Cortex of kidney (tissue), 1 donor: ENCODE results near the gene MARCHF10.

Source experiments
- DNase-seq: peaks from one replicate; lab custom pipeline; 2025; lab: John Stamatoyannopoulos, UW

The MARCHF10 gene

DNA sequence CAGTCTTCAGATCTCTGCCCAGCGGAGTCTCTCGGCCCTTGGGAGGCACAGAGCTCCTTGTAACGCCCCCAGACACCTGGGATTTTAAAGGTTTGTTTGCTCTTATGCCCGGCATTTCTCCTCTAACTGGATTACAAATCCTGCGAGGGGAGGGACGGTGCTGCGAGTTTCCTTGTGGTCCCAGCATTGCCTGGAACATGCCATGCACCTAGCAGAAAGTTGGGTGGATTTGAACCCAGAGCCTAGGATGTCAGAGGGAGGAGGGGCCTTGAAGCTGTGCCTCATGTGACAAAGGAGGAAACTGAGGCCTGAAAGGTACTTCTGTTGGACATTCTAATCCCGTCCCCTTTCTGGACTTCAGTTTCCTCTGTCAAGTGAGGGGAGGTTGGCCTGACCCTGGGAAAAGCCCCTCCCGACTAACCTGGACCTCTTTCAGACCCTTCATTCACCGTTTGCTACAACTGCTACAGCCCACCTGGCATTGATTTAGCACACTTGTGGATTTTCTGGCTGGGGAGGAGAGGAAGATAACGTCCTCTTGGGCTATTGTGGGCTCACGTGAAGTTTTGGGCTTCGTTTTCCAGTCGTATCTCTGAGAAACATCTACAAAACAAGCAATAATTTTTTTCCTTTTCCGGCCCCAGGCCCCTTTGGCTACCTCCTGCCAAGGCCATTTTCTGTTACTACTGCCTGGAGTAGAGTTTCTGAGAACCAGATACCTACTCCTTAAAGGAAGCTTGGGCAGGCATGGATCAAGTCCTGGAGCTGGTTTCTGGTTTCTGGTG, 149.8 kb downstream of the MARCHF10 start:
- DNase-seq: no peak

DNA sequence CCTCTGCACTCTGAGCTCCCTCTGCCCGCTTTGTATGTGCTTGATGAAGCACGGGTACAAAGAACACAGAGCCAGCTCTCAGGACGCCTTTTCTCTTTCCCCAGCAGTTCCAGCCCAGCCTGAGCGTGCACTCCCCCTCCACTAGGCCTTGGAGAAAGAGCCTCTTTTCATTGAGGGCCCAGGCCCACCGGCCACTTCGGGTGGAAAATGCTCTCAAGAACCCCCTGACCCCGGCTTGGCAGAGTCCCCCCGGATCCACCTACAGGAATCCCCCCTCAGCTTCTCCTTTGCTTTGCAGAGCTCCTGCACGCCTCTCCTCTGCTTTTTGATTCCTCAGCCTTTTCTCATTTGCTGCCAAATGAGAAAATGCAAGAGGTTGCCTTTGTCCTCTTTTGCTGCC, 150.4 kb downstream of the MARCHF10 start:
- no peak for DNase-seq

DNA sequence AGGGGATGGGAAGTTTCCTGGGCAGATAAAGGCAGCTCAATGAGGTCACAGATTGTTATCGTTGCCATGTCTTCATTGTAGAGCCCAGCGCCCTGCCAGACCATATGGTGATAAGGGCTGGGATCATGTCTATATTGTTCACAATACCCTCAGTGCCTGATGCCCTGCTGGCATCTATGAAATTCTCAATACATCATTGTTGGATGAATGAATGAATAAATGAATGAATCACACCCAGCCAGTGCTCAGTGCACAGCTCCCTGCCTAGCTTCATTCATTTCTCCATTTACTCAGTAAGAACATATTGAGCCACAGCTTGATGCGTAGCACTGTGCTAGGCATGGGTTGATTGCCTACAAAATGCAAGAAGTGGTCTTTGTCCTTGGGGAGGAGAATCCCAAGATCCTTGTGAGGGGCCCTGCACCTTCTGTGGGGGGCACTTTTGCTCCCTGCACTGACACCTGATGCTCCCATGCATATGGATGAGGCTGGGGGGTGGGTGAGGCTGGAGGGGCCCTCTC, 150.9 kb downstream of the MARCHF10 start:
- no peak for DNase-seq

DNA sequence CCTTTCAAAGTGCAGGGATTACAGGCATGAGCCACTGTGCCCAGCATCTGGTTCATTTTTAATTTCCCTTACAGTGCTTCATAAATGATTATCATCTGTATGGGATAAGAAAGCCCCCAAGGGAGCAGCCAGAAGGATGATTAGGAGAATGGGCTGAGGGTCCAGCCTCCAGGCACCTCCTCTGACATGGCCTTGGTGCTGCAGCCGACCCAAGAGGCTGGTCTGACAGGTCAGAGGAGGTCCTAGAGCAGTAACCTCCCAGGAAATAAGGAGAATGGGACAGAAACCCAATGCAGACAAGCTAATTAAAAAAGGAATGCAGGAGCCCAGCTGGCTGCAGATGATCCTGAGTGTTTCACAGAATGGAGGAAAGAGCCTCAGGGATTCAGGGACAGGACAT, 151.7 kb downstream of the MARCHF10 start:
- no peak for DNase-seq

DNA sequence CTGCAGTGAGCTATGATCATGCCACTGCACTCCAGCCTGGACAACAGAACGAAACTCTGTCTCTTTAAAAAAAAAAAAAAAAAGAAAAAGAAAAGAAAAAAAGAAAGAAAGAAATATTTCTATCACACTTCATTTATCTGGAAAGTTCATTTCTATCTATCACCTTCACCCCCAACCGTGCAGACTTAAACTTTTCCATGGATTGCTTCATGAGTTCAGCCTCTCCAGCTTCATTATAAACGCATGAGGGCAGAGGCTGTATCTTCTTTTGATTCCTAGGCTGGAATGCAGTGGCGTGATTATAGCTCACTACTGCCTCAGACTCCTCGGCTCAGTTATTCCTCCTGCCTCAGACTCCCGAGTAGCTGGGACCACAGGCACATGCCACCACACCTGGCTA, 152.5 kb downstream of the MARCHF10 start:
- no peak for DNase-seq

DNA sequence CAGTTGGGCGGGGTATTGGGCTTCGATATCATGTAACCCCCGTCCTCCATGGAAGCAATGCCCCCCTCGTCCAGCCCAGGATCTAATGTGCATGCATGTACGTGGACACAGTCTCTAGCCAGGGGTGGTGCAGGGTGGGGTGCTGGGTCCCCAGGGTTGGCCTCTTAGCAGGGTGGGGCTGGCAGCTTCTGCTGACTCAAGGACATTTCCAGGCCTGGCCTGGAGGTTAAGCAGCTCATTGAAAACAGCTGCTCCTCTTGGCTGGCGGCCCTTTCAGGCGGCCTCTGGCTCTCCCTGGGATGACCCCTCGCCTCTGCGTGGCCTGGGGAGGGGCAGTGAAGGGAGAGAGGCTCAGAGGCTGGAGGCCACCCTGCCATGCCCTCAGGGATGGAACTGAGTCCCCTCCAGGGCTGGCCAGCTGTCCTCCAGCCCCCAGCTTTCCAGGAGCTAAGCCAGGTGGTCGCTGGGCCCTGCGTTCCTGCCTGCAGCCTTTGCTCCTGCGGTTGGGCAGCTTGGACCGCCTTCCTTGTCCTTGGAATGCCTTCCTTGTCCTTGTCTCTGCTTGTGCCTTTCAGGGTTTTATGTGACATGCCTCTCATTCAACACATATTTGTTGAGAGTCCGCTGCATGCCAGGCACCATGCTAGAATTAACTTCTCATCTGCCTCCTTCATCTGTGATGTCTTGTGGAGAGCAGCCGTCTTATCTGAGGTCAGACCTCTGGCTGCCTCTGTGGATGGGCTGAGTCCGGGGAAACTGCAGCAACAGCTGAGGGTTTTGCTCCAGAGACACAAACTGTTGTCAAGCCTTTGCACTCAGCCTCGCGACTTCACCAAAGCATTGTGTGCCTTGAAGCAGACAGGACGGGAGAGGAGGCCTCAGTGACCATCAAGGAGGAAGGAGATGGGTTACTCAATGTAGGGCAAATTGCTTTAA, 154.0 kb downstream of the MARCHF10 start:
- DNase-seq: no peak

DNA sequence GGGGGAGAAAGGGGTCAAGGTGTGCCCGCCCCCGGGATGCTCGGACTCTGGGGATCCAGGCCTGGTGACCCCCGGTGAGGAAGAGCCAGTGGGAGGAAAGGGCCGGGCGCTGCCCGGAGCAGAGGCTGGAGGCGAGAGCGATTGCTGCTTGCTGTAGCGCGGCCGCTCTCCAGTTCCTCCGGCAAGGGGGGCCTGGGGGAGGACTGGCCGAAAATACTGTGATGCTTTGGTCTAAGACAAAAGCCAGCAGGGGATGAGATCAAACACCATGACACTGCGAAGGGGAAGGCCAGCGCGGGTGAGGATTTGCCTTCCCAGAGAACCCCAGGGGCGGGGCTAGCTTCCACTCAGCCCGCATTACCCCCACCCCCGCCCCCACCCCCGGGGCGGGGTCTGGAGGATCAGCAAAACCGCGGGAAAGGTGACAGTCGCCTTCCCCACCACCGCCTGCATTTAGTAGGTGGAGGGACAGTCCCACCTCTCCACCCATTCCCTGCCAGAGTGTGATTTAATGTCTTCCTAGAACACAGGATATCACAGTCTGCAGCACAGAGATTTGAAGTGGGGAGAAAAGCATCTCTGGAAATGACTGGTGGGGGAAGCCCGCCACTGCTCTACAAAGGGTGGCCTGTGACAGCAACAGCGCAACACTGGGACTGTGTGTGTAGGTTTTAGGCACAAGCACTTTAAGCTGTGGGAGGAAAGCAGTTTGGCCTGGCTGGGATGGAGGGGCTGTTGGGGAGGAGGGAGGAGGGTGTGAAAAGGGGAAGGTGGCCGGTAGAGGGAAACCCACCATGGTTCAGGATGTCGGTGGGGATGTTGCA, 154.9 kb downstream of the MARCHF10 start:
- DNase-seq: no peak

DNA sequence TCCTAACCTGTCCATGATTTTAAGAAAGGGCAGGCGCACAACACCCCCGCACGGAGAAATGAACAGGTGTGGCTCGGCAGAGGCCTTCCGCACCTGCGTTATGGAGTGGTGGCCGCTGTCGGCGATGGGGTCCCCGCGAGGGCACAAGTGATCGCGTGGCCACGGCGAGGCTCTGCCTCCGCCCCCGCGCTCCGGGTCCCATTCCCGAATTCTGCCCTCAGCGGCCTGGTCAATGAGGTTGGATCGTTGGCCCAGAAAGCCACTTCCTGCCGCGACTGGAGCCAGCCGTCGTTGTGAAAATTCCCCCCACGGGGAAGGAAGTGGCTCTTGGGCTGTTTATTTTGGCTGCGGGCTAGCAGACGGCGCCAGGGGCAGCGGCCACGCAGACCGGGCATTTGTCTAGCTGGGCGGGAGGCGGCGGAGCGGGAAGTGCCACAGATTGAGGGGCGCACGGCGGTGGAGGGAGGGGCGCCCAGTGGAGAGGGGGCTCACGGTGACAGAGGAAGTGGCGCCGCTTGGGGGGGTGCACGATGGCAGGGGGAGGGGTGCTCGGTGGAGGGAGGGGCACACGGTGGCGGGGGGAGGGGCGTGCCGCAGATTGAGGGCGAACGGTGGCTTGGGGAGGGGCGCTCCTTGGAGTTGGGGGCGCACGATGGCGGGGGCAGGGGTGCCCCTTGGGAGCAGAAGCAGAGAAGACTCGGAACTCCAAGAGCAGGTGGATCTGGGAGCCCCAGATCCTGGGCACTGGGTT, 155.7 kb downstream of the MARCHF10 start:
- no peak for DNase-seq
